GM12874 (cell line): ENCODE data around the gene CNTN5.

Experiments
- TF ChIP-seq, protein P1 (sequence below): IDR thresholded peaks from 2 replicates; pipeline ENCODE4 v1.5.1; 2011; ENCODE audit warnings: low read depth, mild to moderate bottlenecking, control low read depth, low read length, moderate library complexity; ENCODE audit not compliant: insufficient read depth

CNTN5 gene

DNA sequence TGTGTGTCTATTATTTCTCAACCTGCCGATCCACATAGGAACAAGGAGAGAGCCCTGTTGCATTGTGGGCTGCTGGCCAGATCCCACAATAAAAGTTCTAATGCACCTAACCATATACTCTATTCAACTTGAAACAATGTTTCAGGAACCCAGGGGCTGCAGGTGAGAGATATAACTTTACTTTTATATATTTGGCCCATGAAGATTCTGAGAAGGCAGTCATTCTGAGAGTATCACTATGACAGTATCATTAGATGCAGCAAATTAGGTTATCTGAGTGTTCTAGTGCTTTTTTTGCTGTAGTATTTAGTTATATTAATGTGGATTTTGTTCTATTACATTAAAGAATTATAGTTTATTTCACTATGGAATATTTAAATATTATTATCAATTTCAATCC is 1011.2 kb downstream of the CNTN5 start:
- TF ChIP-seq, protein P1, sequence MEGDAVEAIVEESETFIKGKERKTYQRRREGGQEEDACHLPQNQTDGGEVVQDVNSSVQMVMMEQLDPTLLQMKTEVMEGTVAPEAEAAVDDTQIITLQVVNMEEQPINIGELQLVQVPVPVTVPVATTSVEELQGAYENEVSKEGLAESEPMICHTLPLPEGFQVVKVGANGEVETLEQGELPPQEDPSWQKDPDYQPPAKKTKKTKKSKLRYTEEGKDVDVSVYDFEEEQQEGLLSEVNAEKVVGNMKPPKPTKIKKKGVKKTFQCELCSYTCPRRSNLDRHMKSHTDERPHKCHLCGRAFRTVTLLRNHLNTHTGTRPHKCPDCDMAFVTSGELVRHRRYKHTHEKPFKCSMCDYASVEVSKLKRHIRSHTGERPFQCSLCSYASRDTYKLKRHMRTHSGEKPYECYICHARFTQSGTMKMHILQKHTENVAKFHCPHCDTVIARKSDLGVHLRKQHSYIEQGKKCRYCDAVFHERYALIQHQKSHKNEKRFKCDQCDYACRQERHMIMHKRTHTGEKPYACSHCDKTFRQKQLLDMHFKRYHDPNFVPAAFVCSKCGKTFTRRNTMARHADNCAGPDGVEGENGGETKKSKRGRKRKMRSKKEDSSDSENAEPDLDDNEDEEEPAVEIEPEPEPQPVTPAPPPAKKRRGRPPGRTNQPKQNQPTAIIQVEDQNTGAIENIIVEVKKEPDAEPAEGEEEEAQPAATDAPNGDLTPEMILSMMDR: no peak

DNA sequence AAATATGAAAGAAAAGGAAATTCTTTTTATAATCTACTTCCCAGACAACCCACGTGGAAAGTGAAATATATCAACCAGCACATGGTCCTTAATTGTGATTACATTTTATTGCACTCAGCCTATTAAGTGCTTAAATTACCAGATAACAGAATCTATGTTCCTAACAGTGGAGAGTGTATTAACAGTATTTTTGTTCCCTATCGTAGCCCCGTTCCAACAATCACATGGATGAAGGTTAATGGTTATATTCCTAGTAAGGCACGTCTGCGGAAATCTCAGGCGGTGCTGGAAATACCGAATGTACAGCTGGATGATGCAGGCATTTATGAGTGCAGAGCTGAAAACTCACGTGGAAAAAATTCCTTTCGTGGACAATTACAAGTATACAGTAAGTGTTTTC is 1040.3 kb downstream of the CNTN5 start:
- TF ChIP-seq, protein P1: no peak

DNA sequence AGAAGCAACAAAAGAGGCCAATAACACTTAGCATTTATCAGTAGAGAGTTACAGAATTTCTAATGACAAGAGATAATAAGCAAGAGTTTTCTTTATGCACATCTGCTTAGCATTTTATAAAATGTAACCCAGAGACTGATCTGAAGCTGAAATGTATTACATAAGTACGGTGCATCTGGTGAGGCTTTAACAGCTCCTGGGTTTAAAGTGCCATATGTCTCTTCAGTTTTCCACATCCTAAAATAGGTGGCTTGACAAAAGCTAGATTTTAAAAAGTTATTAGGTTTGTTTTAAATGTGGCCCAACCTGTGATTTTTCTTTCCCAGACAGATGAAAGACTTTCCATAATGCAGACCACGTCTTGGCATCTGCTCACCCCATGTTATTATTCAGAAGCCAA is 1045.7 kb downstream of the CNTN5 start:
- TF ChIP-seq, protein P1: no peak

DNA sequence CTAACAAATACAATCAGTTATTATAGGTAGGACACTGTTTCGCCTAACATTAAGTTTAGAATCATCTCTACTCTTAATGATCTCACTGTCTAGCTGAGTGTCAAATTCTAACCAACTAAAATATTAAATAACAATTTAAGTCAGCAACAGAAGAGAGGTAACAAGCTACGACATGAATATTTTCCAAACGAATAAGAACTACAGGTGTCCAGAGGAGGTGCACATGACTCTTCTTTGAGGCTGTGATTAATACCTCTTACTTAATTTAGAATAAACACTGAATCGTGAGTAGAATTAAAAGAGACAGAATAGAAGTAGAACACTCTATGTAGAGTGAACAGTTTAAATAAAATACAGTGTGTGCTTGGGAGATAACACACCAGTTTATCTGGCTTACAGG is 1047.4 kb downstream of the CNTN5 start:
- TF ChIP-seq, protein P1: no peak

DNA sequence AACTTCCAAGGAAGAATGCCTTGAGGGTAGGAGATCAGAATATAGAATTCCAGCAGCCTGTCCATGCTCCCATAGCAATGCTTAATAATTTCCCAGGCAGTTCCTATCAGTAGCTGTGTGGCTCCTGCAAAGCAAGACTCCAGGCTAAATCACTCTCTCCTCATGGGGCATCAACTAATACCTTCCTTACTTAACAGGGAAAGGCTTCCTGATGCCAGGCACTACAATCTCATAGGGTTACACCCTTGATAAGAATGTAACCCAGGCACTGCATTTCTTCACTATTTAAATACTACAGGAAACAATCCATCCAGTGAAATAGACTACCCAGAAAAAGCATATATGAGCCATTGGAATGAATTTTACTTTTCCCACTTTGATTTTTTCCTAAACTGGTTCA is 1051.4 kb downstream of the CNTN5 start:
- TF ChIP-seq, protein P1: no peak

DNA sequence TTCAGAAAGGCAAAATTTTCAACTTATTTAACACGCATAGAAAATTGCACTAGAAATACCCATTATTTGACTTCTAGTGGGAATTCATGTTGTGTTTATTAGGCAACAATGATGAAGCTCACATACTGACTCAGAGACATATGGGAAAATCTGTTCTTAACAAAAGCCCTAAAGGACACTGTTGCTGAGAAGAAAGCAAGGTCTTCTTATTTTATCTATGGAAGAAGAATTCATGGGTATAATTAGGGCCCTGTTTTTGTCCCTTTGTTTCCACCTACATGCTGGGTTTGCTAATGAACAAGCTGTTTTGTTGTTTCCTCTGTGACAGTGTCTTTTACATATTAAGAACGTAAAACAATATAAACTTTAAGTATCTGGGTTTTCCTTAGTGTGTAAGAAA is 1059.6 kb downstream of the CNTN5 start:
- TF ChIP-seq, protein P1: no peak

DNA sequence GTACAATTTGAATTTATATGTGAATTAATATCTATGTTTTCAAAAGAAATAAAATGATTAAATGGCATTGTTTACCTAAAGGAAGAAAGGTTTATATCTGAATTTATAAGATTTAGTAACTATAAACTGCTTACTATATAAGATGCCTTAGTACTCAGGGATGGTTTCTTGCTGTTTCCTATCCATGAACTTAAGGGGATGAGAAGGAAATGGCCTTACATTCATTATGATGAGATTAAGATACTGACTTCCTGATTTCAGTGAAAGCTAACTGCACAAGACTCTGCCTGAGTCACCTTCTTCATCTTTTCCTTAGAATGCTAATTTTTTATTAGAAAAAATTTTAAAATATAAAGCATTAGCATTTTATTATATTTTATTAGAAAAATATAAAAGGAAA is 1060.1 kb downstream of the CNTN5 start:
- TF ChIP-seq, protein P1: no peak

DNA sequence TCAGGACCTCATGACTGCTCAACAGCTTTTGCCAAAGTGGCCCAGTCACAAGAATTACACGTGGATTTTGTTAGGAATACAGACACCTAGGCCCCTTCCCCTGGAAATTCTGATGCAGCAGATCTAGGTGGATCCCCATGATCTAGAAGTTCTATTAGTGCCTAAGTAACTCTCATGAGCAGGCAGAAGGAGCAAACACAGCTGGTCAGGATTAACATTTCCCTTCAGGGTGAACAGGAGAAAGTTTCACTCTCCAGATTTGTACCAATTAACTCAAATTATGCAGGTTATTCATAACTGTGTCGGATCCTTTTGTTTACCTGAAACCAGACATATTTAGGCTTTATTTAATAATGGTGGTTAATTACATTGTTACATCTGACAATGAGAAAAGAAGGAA is 1072.9 kb downstream of the CNTN5 start:
- TF ChIP-seq, protein P1: no peak
